Measurements from ENCODE around the gene FTO. TPM values are rescaled to one million over a fixed set of nuclear protein-coding genes. Genes with fewer than 3 reads are reported as not detected.

FTO gene
- polyA plus RNA-seq, 4 donors, result 81.9 to 101 (median 98.3) TPM

DNA sequence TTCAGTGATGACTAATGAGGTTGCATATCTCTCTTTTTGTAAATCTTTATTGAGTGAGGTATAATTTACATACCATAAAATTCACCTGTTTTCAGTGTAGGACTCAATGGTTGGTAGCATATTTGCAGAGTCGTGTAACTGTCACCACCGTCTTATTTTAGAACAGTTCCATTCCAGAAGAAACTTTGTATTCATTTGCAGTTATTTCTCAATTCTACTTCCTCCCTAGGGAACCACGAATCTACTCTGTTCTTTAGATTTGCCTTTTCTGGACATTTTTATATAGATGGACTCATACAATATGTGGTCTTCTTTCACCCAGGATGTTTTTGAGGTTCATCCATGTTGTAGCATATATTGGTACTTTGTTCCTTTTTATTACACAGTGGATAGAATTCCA, 3.7 kb downstream of the FTO start:
- DNase-seq (ENCODE audit: low read depth in 4 of 4, low spot score in 3 of 4), result no peak

DNA sequence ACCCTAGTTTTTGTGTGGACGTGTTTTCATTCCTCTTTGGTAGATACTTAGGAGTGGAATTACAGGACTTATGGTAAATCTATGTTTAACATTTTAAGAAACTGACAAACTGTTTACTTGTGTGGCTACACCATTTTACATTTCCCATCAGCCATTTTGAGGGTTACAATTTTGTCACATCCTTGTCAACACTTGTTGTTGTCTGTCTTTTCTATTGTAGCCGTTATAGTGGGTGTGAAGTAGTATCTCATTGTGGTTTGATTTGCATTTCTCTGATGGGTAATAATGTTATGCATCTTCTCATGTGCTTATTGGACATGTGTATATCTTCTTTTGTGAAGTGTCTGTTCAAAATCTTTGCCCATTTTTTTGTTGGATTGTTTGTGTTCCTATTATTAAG, 4.5 kb downstream of the FTO start:
- no peak for DNase-seq (ENCODE audit: low read depth in 4 of 4, low spot score in 3 of 4)

DNA sequence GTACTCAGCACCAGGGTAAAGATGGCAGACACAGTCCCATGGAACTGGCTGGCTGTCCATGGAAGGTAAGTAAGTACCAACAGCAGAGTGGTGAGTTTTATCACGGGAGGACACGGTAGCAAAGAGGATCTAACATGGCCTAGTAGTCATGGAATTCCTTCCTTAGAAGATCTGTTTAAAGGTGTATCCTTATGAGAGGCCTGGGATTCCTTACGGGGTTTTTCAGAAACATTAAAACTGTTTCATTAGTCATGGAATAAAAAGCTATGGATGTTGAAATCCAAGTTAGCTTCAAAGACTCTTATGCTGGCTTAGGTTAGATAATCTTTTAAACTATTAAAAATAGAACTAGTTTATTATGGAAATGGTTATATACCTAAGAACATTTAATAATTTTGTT, 7.4 kb downstream of the FTO start:
- no peak for DNase-seq (ENCODE audit: low read depth in 4 of 4, low spot score in 3 of 4)

DNA sequence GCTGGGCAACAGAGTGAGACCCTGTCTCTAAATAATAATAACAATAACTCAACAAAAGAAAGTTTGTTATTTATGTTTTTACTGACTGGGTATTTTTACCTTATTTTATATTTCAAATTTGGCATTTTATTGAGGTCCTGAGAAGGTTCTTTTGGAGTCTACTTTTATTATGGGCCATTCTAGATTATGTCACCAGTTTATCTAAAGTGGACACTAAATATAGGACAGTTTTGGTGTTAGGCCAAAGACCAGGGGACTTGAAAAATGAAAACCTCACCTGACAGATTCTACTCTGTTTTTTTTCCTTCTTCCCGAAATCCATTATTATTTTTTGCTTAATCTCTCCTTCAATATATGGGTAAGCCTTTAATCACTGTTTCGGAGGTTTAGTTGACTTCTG, 8.1 kb downstream of the FTO start:
- DNase-seq (ENCODE audit: low read depth in 4 of 4, low spot score in 3 of 4), result no peak

DNA sequence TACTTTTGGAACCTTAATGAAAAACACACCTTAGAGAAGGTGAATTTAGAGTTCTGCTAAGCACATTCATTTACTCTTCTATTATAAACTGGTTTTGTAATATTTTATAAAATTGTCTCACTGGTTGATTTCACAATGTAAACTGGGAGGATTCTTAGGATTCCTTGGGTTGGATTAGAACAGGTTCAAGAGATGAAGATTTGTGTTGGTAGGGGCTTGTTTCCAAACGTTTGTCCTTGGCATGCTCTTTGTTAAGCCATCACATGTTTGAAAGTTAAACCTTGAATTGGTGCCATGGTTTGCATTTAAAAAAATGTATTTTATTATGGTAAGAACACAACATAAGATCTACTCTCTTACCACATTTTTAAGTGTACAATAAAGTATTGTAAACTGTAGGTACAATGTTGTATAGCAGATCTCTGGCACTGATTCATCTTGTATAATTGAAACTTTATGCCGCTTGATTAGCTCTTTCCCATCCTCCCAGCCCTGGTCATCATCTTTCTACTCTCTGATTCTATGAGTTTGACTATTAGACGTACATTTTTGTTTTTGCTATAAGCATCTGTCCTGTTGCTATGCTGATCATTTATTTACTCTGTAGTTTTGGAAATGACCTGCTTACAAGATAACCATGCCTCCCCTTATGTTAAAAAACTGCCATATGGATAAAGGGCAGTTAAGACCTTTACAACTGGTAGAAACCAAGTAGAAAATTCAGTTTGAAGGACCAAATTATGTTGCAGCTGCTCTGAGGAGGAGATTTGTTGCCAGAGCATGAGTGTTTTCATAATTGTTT, 9.6 kb downstream of the FTO start:
- DNase-seq (ENCODE audit: low read depth in 4 of 4, low spot score in 3 of 4), result no peak

DNA sequence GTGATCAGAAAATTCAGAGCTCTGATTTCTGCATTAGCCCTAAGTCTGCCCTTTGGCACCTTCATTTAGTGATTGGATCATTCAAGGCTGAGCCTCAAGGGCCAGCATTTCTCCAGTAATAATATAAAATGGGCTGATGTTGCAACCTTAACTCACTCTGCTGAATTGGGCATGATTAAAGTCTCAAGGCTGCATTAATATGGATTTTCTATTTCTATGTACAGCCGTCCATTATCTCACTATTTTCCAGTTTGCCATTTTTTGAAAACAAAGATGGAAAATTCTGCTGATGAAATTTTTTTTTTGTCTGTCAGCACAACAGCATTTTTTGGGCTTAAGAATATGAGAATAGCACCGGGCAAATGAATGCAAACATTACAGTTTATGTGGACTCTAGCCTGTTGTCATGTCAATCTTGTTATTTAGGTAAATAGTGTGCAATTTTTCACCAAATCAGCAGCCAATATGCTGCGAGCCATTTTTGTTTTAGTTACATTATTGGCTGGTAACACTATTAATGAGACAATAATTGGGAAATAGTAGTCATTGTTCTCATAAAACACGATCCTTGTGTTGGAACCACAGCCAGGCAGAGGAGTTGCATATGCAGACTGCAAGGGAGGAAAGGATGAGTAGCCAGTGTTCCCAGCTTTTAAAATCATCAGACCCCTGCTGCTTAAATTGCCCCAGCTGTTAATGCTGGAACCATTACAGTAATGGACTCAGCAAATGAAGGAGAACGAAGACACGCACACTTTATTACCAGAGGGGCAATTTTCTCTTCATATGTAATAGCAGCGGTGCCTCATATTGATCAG, 10.5 kb downstream of the FTO start:
- DNase-seq (ENCODE audit: low read depth in 4 of 4, low spot score in 3 of 4), result no peak

DNA sequence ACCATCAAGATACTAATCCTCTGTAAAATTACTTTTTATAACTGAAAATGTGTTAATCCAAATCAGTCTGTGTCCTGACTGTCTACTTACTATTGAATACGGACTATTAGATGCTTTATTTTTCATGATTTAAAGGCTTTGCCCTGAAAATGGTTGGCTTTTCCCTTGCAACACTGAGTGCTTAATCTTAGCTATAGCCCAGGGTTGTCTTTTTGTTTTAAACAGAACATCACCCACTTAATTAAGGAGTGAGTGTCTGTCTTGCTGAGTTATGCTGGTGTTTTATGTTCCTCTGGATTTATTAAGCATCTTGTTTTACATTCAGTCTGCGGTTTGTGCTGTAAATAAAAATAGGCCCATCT, 11.0 kb downstream of the FTO start:
- no peak for DNase-seq (ENCODE audit: low read depth in 4 of 4, low spot score in 3 of 4)

DNA sequence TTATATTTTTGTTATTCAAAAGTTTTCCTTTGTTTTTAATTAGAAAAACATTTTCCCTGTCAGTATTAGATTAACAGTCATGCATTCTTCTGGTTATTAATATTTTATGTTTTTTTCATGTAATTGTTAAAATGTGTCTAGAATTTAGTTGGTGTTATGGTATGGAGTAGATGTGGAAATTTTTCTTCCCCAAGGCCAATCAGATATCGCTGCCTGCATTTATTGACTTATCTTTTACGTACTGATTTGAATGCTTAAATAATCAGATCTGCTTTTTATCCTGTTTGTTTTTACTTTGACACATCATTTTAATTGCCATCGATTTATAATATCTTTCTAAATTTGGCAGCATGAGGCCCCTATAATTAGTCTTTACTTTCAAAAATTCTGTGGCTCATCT, 13.6 kb downstream of the FTO start:
- no peak for DNase-seq (ENCODE audit: low read depth in 4 of 4, low spot score in 3 of 4)

DNA sequence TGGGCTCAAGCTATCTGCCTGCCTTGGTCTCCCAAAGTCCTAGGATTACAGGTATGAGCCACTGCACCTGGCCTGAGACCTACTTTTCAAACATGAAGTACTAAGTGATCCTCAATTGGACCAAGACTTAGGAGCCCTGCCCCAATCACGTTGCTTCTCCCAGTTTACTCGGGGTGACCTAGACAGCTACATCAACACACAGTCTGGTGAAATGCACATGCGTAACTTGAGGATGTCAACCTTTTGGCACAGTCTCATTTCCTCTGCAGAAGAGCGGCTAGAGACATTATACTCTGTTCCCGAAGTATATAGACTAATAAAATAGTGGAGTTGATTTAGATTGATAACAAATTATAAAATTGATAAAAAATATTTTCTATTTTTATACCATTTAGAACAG, 17.1 kb downstream of the FTO start:
- DNase-seq (ENCODE audit: low read depth in 4 of 4, low spot score in 3 of 4), result no peak

DNA sequence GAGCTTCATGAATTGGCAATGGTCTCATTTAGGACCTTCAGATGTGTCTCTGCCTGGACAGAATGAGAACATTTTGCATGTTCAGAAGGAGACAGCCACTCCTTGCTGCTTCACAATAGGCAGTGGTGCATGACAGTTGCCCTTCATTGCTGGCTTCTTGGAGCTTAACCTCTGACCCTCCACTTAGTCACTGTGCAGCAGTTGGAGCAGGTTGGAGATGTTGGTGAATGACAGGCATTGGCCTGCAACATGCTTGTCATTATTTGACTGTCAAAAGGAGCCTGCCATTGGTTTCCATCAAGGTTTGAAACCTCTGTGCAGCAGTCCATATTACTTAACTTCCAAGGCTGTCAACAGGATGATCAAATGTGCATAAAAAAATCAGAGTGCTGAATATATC, 22.7 kb downstream of the FTO start:
- no peak for DNase-seq (ENCODE audit: low read depth in 4 of 4, low spot score in 3 of 4)

DNA sequence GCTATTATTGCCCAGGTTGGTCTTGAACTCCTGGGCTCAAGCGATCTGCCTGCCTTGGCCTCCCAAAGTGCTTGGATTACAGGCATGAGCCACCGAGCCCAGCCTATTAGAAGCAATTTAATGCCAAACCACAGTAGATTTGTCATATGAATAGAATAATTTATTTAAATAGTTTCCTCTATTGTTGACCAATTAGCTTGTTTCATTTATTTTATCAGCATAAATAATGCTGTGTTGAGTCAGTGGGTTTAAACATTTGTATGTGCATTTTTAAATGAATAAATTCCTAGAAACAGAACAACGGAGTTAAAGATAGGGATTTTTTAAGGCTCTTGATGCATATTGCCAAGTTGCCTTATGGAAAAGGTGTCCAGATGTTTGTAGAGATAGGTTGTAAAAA, 26.7 kb downstream of the FTO start:
- DNase-seq (ENCODE audit: low read depth in 4 of 4, low spot score in 3 of 4), result no peak

DNA sequence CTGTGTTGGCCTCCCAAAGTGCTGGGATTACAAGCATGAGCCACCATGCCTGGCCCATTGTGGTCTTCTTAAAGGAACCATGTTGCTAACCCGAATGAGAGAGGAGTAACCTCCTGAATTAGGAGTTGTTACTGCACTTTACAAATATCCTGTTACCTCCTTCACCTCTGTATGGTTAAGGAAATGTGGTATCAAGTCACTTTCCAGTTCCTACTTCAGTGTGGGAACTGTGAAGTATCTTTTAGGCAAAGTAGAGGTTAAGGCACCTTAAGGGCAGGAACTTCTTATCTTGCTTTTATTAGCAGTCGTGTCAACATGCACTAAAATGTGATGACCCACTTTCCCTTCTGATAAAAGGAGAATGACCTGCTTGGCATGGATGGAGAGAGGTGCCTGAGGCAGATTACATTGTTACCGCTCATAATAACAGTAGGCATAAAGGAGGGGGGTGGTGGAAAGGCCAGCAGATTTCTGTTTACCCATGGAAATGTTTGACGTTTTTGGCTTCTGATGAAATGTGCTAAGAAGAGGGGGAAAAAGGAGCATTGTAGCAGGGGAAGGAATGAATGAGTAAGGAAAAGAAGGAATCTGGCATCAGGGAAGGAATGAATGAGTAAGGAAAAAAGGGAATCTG, 28.5 kb downstream of the FTO start:
- no peak for DNase-seq (ENCODE audit: low read depth in 4 of 4, low spot score in 3 of 4)

DNA sequence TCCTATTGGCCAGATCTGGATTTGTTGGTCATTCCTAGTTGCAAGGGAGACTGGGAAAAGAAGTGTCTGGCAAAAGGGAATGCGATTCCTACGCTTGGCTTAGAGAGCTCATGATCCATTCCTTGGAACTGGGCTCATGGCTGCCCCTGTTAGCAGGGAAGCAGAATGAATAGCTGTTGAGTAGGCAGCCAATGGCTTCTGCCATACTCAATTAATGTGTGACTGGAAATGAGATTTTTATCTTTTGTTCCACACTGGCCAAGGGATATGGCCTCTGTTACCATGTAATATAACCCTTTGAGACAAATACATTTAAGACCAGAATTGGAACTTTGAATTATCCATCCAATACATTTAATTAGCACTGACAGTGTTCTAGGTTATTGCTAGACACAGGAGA, 31.0 kb downstream of the FTO start:
- DNase-seq (ENCODE audit: low read depth in 4 of 4, low spot score in 3 of 4), result no peak

DNA sequence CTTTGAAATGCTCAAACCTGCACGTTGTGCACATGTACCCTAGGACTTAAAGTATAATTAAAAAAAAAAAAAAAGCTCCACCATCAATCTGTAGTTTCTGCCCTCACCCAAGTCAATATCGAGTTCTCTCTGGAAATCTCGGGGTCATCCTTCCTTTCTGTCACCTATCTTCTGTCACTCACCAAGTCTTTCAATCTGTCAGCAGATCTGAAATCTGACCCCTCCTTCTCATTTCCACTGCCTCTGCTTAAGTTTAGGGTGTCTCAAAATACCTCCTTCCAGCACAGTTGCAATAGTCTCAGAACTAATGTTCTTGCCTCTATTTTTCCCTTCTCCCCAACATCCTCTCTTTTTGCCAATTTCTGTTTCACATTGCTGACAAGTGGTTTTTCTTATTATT, 32.3 kb downstream of the FTO start:
- no peak for DNase-seq (ENCODE audit: low read depth in 4 of 4, low spot score in 3 of 4)

DNA sequence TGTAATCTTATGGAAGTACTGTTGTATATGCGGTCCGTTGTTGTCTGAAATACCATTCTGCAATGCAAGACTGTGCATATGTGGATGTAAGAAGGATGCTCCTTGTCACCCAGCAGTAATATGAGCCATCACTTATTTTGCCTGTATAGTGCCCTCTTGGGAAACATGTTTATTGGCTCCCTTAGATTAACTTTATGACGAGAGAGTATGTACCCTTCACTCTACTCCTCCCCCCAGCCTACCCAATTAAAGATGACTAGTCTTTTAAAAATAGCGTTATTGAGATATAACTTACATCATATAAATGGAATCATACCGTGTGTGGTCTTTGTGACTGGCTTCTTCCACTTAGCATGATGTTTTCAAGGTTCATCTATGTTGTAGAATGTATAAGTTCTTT, 33.6 kb downstream of the FTO start:
- no peak for DNase-seq (ENCODE audit: low read depth in 4 of 4, low spot score in 3 of 4)

DNA sequence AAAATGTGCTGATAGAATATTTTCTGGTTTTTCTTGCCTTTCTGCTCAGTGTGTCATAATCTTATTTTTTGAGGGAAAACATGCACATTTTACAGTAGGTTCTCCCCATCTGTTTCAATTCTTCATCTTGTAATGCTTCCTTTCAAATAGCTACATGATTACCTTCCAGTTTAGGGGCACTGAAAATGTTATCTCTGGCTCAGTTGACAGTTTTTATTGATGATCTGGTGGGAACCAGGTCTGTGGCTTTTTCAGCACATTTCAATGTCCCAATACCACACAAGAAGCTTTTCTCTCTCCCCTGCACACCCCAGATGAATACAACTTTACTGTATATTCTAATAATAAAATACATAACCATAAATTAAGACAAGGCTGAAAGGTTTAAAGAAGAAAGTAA, 36.5 kb downstream of the FTO start:
- DNase-seq (ENCODE audit: low read depth in 4 of 4, low spot score in 3 of 4), result no peak

DNA sequence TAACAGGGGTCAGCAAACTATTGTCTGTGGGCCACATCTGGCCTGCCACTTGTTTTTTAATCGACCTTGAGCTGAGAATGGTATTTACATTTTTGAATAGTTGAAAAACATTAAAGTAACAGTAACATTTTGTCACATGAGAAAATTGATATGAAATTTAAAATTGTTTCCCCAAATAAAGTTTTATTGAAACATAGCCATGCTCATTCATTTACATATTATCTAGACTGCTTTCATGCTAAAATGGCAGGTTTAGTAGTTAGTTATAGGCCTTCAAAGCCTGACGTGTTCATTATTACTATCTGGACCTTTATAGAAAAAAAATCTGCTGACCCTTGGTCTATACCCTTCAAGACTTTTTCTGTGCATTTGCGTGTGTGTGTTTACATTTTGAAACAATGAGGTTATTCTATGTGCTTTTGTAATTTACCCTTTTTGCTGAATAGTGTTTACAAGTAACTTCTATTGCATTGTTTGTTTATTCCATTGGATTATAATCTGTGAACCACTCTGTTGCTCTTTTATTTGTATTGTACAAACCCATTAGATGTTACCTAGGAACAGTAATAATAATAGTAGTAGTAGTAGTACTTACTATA, 37.1 kb downstream of the FTO start:
- no peak for DNase-seq (ENCODE audit: low read depth in 4 of 4, low spot score in 3 of 4)

DNA sequence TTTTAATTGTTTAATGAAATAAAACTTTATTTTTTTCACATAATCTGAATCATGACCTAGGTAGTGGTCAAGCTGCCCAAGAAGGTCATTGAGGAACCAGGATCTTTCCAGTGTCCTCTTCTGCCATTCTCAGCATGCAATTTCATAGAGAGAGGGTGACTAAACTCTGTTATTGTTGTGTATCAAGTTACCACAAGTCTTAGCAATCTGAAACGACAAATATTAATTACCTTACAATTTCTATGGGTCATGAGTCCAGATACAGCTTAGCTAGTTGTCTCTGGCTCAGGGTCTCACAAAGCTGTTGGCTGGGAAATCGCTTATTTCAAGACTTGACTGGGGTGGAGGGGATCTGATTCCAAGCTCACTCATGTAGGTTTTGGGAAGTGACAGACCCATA, 37.6 kb downstream of the FTO start:
- DNase-seq (ENCODE audit: low read depth in 4 of 4, low spot score in 3 of 4), result no peak

DNA sequence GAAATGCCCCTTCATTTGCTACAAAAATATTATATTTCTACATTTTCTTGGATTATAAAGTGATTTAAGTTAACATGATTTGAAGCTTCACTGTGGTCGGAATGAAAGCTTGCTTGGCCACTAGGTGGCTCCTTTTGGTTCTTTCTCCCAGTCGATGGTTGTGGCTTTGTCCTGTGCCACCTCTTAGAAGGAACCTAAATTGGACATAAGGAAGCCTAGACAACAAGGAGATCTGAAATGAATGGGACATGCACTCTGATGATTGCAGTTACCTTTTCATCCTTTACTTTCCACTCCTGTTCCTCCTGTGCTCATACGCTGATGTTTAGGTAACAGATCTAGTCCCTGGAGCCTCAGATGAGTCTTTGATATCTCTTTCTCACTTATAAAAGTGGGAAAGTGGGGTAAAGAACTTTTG, 39.2 kb downstream of the FTO start:
- DNase-seq (ENCODE audit: low read depth in 4 of 4, low spot score in 3 of 4), result no peak

DNA sequence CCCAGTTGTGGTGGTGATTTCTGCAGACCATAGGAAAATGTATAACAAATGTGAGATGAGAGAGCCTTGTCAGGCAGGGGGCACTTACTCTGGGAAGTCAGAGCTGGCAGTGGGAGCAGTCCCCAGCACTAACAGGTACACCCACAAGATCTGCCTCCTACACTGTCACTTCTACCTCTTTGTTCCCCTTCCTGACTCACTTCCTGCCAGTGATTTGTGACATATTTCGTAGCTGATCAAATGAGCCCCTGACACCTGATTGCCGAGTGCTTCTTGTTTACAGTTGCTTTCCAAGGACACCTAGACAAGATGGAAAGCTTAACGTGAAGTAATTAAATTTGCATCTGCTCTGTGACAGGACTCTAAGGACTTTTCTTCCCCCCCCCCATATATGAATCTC, 40.5 kb downstream of the FTO start:
- DNase-seq (ENCODE audit: low read depth in 4 of 4, low spot score in 3 of 4), result no peak

DNA sequence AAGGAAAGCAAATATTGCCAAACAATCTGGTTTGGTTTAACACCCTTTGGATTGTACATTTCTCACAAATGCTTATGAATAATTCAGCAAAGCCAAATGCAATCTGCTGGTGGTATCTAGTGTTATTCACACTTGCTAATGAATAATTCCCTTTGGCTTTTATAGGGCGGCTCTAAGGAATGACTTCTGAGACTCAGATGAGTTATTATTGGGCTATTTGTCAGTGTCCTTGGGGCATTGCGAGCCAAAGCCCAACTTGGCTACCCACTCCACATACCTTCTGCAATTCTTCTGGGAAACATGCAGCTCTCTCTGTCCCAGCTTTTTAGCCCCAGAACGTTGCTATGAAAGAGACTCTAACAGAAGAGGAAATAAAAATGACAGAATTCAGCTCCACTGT, 41.1 kb downstream of the FTO start:
- no peak for DNase-seq (ENCODE audit: low read depth in 4 of 4, low spot score in 3 of 4)

Data from right renal pelvis (tissue), 4 donors.